NCI-H2196 treated with DMSO at 0.1 percent for 48 hours (cell line): ENCODE measurements around the gene SFSWAP.
A peak's percentile ranks its signal among the peaks of the same experiment; 100 is the strongest.
"Not testable (repeated sequence)": the region's sequence is repeated elsewhere in the genome, so short reads cannot be mapped to it uniquely, and the experiment has no call there.

Experiments used
- DNase-seq: peaks from one replicate; lab custom pipeline; 2025; ENCODE audit not compliant: unreplicated experiment; lab: John Stamatoyannopoulos, UW

SFSWAP gene

GRCh38 chr12:131735153-131735456, 24.2 kb downstream of the SFSWAP start:
- no peak for DNase-seq

- no peak for DNase-seq
These were observed 24.9 kb downstream of the SFSWAP start for GRCh38 chr12:131735476-131736445.

- DNase-seq: no peak
These were observed 25.7 kb downstream of the SFSWAP start for GRCh38 chr12:131736446-131737149.

GRCh38 chr12:131737150-131737827, 26.4 kb downstream of the SFSWAP start:
- no peak for DNase-seq

DNA sequence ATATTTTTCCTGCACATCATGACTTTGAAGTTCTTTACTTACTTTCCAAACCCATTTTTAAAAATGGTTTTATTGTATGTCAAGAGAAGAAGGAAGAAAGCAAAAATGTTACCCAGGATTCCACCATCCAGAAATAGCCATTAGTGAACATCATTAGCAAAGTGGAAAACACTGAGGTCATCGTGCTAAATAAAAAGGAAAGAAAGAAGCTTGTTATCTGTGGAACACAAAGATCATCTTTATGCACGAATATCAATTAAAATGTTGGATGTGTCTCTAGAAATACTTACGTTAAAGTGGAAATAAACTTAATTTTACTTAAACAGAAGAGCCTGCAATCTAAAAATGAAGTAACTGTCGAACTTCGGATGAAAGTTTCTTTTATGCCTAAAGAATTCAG, 27.3 kb downstream of the SFSWAP start:
- no peak for DNase-seq

DNA sequence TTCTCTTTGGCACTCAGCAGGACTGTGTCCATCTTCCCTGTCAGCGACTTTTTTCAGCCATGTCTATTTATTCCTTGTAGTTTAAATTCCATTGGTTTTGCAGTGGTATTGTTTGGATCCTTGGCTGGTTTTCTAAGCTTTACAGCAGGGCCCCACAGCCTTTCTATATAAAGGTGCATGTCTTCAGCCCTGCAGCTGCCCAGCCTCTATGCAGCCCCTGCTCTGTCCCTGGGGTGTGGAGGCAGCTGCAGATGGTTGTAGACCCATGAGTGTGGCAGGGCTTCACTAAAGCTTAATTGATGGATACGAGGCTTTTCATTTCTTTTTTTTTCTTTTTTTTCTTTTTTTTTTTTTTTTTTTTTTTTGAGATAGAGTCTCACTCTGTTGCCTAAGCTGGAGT, 29.7 kb downstream of the SFSWAP start:
- no peak for DNase-seq

GRCh38 chr12:131742761-131743160, 31.9 kb downstream of the SFSWAP start:
- not testable (repeated sequence) for DNase-seq

GRCh38 chr12:131743410-131743809, 32.5 kb downstream of the SFSWAP start:
- DNase-seq: not testable (repeated sequence)

DNA sequence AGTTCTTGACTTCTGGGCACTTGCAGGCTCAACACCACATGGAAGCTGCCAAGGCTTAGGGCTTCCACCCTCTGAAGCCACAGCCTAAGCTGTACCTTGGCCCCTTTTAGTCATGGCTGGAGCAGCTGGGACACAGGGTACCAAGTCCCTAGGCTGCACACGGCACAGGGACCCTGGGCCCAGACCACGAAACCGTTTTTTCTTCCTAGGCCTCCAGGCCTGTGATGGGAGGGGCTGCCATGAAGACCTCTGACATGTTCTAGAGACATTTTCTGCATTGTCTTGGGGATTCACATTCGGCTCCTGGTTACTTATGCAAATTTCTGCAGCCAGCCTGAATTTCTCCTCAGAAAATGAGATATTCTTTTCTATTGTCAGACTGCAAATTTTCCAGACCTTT, 33.0 kb downstream of the SFSWAP start:
- DNase-seq: not testable (repeated sequence)

- not testable (repeated sequence) for DNase-seq
These were observed 33.8 kb downstream of the SFSWAP start for GRCh38 chr12:131744675-131745074.

- DNase-seq: no peak
These were observed 34.8 kb downstream of the SFSWAP start for GRCh38 chr12:131745706-131746105.

GRCh38 chr12:131747276-131748177, 36.6 kb downstream of the SFSWAP start:
- no peak for DNase-seq

DNA sequence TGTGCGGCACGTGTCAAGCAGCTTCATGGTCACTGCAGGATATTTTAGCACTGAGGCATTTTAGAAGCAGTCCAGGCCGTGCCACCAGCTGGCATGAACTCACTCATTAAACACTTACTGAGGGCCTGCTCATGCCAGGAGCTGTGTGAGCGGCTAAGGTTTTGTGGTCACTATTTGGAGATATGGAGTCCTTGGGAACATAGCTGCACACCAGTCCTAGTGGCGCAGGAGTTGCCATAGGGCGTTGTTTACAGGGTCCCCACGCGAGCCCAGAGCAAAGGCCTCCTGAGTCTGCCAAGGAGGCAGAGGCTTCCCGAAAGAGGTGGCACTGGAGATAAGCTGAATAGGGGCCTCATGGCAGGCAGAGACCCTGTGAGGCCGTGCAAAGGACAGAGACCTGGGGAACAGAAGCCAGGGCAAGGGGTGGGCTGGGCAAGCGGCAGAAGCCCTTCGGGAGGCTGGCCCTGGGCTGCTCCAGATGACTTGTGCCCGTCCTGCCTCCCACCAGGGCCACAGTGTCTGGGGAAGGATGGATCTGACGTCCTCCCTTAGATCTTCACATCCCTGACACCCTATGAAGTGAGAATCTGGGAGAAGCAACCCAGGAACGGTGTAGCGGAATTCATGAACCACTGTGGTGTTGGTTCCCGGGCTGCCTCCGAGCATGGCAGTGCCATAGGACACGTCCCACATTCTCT, 38.9 kb downstream of the SFSWAP start:
- no peak for DNase-seq

DNA sequence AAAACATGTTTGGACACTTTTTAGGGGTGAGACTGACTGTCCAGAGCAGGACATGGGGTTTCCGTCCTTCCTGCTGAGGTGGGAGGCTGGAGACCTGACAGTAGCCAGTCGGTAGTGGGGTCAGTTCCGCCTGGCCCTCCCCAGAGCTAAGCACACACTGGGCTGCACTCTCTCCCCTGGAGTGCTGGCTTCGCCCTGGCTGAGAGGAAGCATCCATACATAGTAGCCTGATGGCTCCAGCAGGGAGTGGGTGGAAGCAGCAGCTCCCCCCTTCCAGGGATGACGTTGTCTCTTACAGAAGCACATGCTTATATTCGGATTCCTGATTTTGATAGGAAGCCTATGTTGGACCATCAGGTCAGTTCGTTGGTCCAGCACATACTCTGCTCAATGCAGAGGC, 40.4 kb downstream of the SFSWAP start:
- DNase-seq: no peak

GRCh38 chr12:131752451-131752850, 41.6 kb downstream of the SFSWAP start:
- DNase-seq: no peak

DNA sequence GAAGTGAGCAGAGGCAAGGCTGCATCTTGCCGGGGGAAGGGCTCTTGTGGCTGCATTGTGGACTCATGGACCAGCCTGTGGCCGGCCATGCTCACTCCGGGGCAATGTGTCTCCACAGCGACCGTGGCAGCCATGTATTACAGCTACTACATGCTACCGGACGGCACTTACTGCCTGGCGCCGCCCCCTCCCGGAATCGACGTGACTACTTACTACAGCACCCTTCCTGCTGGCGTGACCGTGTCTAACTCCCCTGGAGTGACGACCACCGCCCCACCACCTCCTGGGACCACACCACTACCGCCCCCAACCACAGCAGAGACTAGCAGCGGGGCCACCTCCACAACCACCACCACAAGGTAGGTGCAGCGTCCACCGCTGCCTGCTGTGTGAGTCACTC, 42.1 kb downstream of the SFSWAP start:
- no peak for DNase-seq

DNA sequence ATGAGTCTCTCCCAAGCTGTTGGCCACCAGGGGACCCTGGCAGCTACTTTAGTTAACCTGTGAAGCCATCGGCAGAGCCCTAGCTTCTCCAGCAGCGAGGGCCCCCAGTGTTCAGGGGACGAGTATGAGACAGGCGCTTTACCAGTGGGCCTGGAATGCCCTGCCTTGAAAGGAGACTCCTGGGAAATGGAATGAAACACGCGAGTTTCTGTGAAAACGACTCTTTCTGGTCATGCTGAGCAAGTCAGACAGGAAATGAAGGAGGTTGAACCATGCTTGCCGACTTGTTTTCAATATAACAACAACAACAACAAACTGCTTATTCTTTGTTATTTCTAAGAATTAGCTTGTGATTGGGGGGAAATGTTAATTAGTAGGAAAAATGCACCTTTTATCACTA, 42.9 kb downstream of the SFSWAP start:
- DNase-seq: no peak

DNA sequence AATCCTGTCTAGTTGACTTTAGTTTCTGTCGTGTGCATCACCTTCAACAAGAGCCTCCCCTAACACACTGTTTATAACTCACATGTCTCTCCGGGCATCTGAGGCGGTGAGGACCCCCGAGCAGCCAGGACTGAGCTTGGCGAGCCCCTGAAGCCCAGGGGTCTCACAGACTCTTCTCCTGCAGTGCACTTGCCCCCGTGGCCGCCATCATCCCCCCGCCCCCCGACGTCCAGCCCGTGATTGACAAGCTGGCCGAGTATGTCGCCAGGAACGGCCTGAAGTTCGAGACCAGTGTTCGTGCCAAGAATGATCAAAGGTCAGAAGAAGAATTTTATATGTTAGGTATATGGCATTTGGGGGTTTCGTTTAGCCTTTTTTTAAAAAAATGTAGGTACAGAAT, 43.3 kb downstream of the SFSWAP start:
- DNase-seq: no peak

GRCh38 chr12:131755305-131756113, 44.6 kb downstream of the SFSWAP start:
- peak; percentile 82 for DNase-seq
